H1 (cell line): ENCODE results near the gene OBI1. TPM values are rescaled to one million over a fixed set of nuclear protein-coding genes. Genes with fewer than 3 reads are reported as not detected.

ENCODE experiments used
- CTCF ChIA-PET: fragments of 300-600 bp; sonication (Branson Sonifier 250); formaldehyde crosslinking; loops from one replicate; lab custom pipeline; 2021; ENCODE audit not compliant: partially characterized antibody; lab: Charles Lee
- POLR2A ChIA-PET: fragments of 300-600 bp; sonication (Branson Sonifier 250); formaldehyde crosslinking; loops from one replicate; lab custom pipeline; 2021; ENCODE audit warnings: inconsistent platforms; ENCODE audit not compliant: partially characterized antibody; lab: Charles Lee
- DNase-seq, 2 experiments: peaks; one replicate each; pipeline versions ENCODE4 v3.0.0 to v3.0.0-alpha.2; 2010 to 2022; ENCODE audit warnings: low spot score in 2 of 2, low read depth in 1 of 2, mixed read lengths in 1 of 2
- FAIRE-seq: peaks from 2 replicates; lab custom pipeline; 2011; peaks lifted over from hg19 to GRCh38; lab: Jason Lieb, UNC
- H2AFZ ChIP-seq: 2 replicates; pipeline ENCODE4 v1.8.1; 2012; ENCODE audit warnings: low read length, inconsistent platforms
- H2AK5ac ChIP-seq: 2 replicates; pipeline ENCODE4 v1.6.1; 2013; ENCODE audit warnings: low read depth, low read length
- H2BK120ac ChIP-seq: replicated peaks from 2 replicates; pipeline ENCODE3; 2013; ENCODE audit warnings: low read depth, low read length, inconsistent platforms
- H2BK12ac ChIP-seq: 2 replicates; pipeline ENCODE4 v1.6.1; 2013; ENCODE audit warnings: low read depth, low read length
- H2BK15ac ChIP-seq: 2 replicates; pipeline ENCODE4 v1.6.1; 2013; ENCODE audit warnings: low read length
- H2BK20ac ChIP-seq: 2 replicates; pipeline ENCODE4 v1.6.1; 2013; ENCODE audit warnings: low read length
- H2BK5ac ChIP-seq: 2 replicates; pipeline ENCODE4 v1.6.1; 2013; ENCODE audit warnings: low read depth, low read length
- H3K14ac ChIP-seq: 2 replicates; pipeline ENCODE4 v1.6.1; 2013; ENCODE audit warnings: inconsistent platforms; ENCODE audit not compliant: insufficient read length
- H3K18ac ChIP-seq: 2 replicates; pipeline ENCODE4 v1.6.1; 2013; ENCODE audit warnings: low read length; ENCODE audit errors: extremely low read depth
- H3K23ac ChIP-seq: 2 replicates; pipeline ENCODE4 v1.6.1; 2013; ENCODE audit warnings: inconsistent platforms; ENCODE audit not compliant: insufficient read length
- H3K23me2 ChIP-seq: 2 replicates; pipeline ENCODE4 v1.6.1; 2013; ENCODE audit warnings: low read depth, low read length
- H3K27ac ChIP-seq: 2 replicates; pipeline ENCODE4 v1.6.1; 2011; ENCODE audit warnings: low read depth, low read length, inconsistent platforms
- H3K27me3 ChIP-seq, 4 experiments: replicated peaks in 1 of 4; 1 replicate in 1 of 4; 2 replicates in 3 of 4; pipeline versions ENCODE4 v1.6.1 to v1.8.1; 2011 to 2013; ENCODE audit warnings: low read length in 3 of 4, mild to moderate bottlenecking in 3 of 4, inconsistent platforms in 2 of 4, mixed read lengths in 2 of 4, moderate library complexity in 1 of 4; ENCODE audit not compliant: control insufficient read depth in 3 of 4, insufficient read depth in 3 of 4; ENCODE audit errors: extremely low read depth in 1 of 4
- H3K36me3 ChIP-seq, 4 experiments: 2 replicates each; pipeline versions ENCODE4 v1.6.1 to v1.8.1; 2011 to 2013; ENCODE audit warnings: mild to moderate bottlenecking in 4 of 4, low read length in 3 of 4, moderate library complexity in 2 of 4, control low read depth in 1 of 4, inconsistent platforms in 1 of 4; ENCODE audit not compliant: insufficient read depth in 4 of 4, control insufficient read depth in 2 of 4
- H3K4ac ChIP-seq: replicated peaks from 2 replicates; pipeline ENCODE3; 2013; ENCODE audit warnings: low read length, low read depth, mixed read lengths, inconsistent platforms; ENCODE audit not compliant: insufficient read length
- H3K4me1 ChIP-seq, 4 experiments: replicated peaks in 1 of 4; 1 replicate in 1 of 4; 2 replicates in 3 of 4; pipeline versions ENCODE4 v1.6.1 to v1.8.1; 2011 to 2013; ENCODE audit warnings: low read length in 3 of 4, inconsistent platforms in 2 of 4, mixed read lengths in 1 of 4; ENCODE audit not compliant: insufficient read depth in 4 of 4, control insufficient read depth in 3 of 4
- H3K4me2 ChIP-seq, 2 experiments: 2 replicates each; pipeline versions ENCODE4 v1.6.1 to v1.8.1; 2011 to 2013; ENCODE audit warnings: low read depth in 2 of 2, low read length in 2 of 2, control low read depth in 1 of 2, inconsistent platforms in 1 of 2, mild to moderate bottlenecking in 1 of 2; ENCODE audit not compliant: insufficient read depth in 1 of 2
- H3K4me3 ChIP-seq, 4 experiments: fragments of 200-600, 300-600 bp in 1 of 4; sonication (generic), shearing (Covaris generic), sonication (Bioruptor Twin) in 1 of 4; 2 replicates each; pipeline versions ENCODE4 v1.5.1 to v1.8.1; 2011 to 2016; ENCODE audit warnings: low read length in 4 of 4, low read depth in 3 of 4, control low read depth in 2 of 4, inconsistent platforms in 2 of 4, mild to moderate bottlenecking in 2 of 4, mixed read lengths in 1 of 4, moderate library complexity in 1 of 4; ENCODE audit not compliant: insufficient read depth in 2 of 4; ENCODE audit errors: extremely low read depth in 1 of 4
- H3K56ac ChIP-seq: replicated peaks from 2 replicates; pipeline ENCODE3; 2013; ENCODE audit warnings: low read depth, mild to moderate bottlenecking, mixed read lengths, low read length, inconsistent platforms; ENCODE audit not compliant: insufficient read length
- H3K79me1 ChIP-seq: 2 replicates; pipeline ENCODE4 v1.6.1; 2013; ENCODE audit warnings: low read depth, low read length, control low read depth
- H3K79me2 ChIP-seq, 2 experiments: 2 replicates each; pipeline versions ENCODE4 v1.6.1 to v1.8.1; 2012 to 2013; ENCODE audit warnings: low read length in 2 of 2, mild to moderate bottlenecking in 2 of 2, inconsistent platforms in 1 of 2; ENCODE audit not compliant: insufficient read depth in 2 of 2, control insufficient read depth in 1 of 2
- H3K9ac ChIP-seq, 4 experiments: replicated peaks in 1 of 4; 1 replicate in 1 of 4; 2 replicates in 3 of 4; pipeline versions ENCODE4 v1.6.1 to v1.8.1; 2011 to 2013; ENCODE audit warnings: low read depth in 3 of 4, low read length in 3 of 4, control low read depth in 2 of 4, mild to moderate bottlenecking in 2 of 4, moderate library complexity in 2 of 4, inconsistent platforms in 1 of 4; ENCODE audit errors: extremely low read depth in 1 of 4
- H3K9me3 ChIP-seq, 2 experiments: 2 replicates each; pipeline versions ENCODE4 v1.6.1 to v1.8.1; 2012 to 2013; ENCODE audit warnings: mild to moderate bottlenecking in 2 of 2, moderate library complexity in 2 of 2, control low read depth in 1 of 2, inconsistent platforms in 1 of 2, low read depth in 1 of 2, low read length in 1 of 2, mixed read lengths in 1 of 2; ENCODE audit not compliant: insufficient read depth in 2 of 2
- H4K20me1 ChIP-seq, 2 experiments: replicated peaks in 1 of 2; 2 replicates each; pipeline versions ENCODE3 to v1.8.1; 2011 to 2013; ENCODE audit warnings: inconsistent platforms in 2 of 2, low read length in 2 of 2, mild to moderate bottlenecking in 1 of 2; ENCODE audit not compliant: insufficient read depth in 2 of 2, control insufficient read depth in 1 of 2
- H4K5ac ChIP-seq: 2 replicates; pipeline ENCODE4 v1.6.1; 2013; ENCODE audit warnings: low read length, low read depth, mixed read lengths, inconsistent platforms; ENCODE audit not compliant: insufficient read length
- H4K8ac ChIP-seq: 2 replicates; pipeline ENCODE4 v1.8.0; 2013; ENCODE audit warnings: mild to moderate bottlenecking, moderate library complexity, low read length, inconsistent platforms; ENCODE audit not compliant: insufficient read depth; ENCODE audit errors: extremely low read depth
- H4K91ac ChIP-seq: replicated peaks from 2 replicates; pipeline ENCODE3; 2013; ENCODE audit warnings: low read length, mixed read lengths, inconsistent platforms; ENCODE audit not compliant: insufficient read length
- BRCA1 ChIP-seq: IDR thresholded peaks from 2 replicates; pipeline ENCODE4 v1.6.1; 2012; ENCODE audit warnings: low read depth, low read length, improper control_type of control experiment
- JUND ChIP-seq: IDR thresholded peaks from 2 replicates; pipeline ENCODE4 v1.6.1; 2011; ENCODE audit warnings: mild to moderate bottlenecking, improper control_type of control experiment, low read length
- MAFK ChIP-seq: IDR thresholded peaks from 2 replicates; pipeline ENCODE4 v1.6.1; 2012; ENCODE audit warnings: low read depth, mild to moderate bottlenecking, improper control_type of control experiment, low read length
- NRF1 ChIP-seq: IDR thresholded peaks from 2 replicates; pipeline ENCODE4 v1.6.1; 2011; ENCODE audit warnings: mild to moderate bottlenecking, low read depth, low read length, improper control_type of control experiment
- RFX5 ChIP-seq: IDR thresholded peaks from 2 replicates; pipeline ENCODE4 v1.6.1; 2011; ENCODE audit warnings: low read depth, low read length, improper control_type of control experiment, borderline replicate concordance
- WGBS, 2 experiments: shearing (Covaris generic) in 1 of 2; methylation state at CpG; one replicate each; pipeline versions ENCODE4 v1.1.6 to v1.1.7; 2013 to 2015; ENCODE audit warnings: low lambda C conversion rate in 2 of 2, mixed read lengths in 2 of 2, inconsistent platforms in 1 of 2, low coverage in 1 of 2, missing lambda C conversion rate in 1 of 2; ENCODE audit not compliant: insufficient replicate concordance in 2 of 2, insufficient coverage in 1 of 2, insufficient read length in 1 of 2; ENCODE audit errors: extremely low coverage in 1 of 2, missing lambda C conversion rate in 1 of 2; 5-methylcytosine and 5-hydroxymethylcytosine counted together
- polyA plus RNA-seq, 7 experiments: library from polyadenylated mRNA; depleted of rRNA in 3 of 7; stranded (reverse) in 5 of 7; unstranded in 2 of 7; fragments of >200 nt in 5 of 7; fragments of 200-250 nt in 2 of 7; gene quantifications; 1 replicate in 5 of 7; 2 replicates in 1 of 7; 4 replicates in 1 of 7; pipeline versions ENCODE4 v1.2.1 to v1.2.3, GENCODE V29; 2011 to 2013; ENCODE audit warnings: missing spikeins in 2 of 7, mixed read lengths in 2 of 7
- total RNA-seq: library from RNA; stranded (reverse); fragmentation: NEBNext Ultra II Directional; extraction: Animal tissue kit (Norgen Biotek cat#: 25700); gene quantifications from 2 replicates; pipeline ENCODE4 v1.2.1, GENCODE V29; 2021

Gene OBI1
- total and polyA plus RNA-seq, 2 of the 8 experiments (the other 6 are each of a cell fraction or from before 2014, with no cell fraction given), result 7.1 to 14.3 TPM

DNA sequence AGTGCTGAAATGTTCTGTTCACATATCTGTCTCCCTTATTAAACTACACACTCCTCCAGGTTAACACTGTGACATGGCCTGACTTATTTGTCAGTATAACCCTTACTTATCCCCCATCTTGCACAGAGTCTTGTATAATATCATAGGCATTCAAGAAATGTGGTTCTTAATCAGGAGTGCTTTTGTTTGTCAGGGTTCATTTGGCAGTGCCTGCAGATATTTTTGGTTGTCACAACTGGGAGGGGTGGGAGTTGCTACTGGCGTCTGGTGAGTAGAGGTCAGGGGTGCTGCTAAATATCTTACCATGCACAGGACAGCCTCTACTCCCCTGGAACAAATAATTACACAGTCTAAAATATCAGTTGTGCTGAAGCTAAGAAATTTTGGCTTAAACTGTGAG lies 20.4 kb upstream of the OBI1 start:
- Histone ChIP-seq H3K79me1 (no peaks in the 10 kb centered on the region), H3K9me3 (no peaks in the 10 kb centered on the region), H3K23ac (no peak overlapping the region), H3K4me2 (no peak overlapping the region), H4K5ac (no peak overlapping the region), H2BK15ac (no peak overlapping the region), H3K4ac (no peak overlapping the region), H3K4me3 (no peak overlapping the region), H2BK120ac (no peak overlapping the region), H3K79me2 (no peaks in the 10 kb centered on the region), H2AK5ac (no peak overlapping the region), H3K23me2 (no peaks in the 10 kb centered on the region), H3K27me3 (no peaks in the 10 kb centered on the region), H2AFZ (no peak overlapping the region), H2BK20ac (no peak overlapping the region), H4K8ac (no peak overlapping the region), H3K56ac (no peak overlapping the region), H3K27ac (no peak overlapping the region), H3K36me3 (no peaks in the 10 kb centered on the region), H3K4me1 (peaks cover 0 to 4% (median 0%) of the 10 kb centered on the region in 4 experiments; a peak in 2 of 7 replicates), H3K18ac (no peak overlapping the region), H3K9ac (no peak overlapping the region), H2BK5ac (no peak overlapping the region), H3K14ac (no peak overlapping the region), H4K91ac (no peak overlapping the region), H4K20me1 (no peaks in the 10 kb centered on the region), H2BK12ac (no peak overlapping the region)
- ChIA-PET POLR2A (no interaction called here), CTCF (no interaction called here)
- DNase-seq (no peak), FAIRE-seq (no peak)
- WGBS, 2 experiments, result 33% methylated on average over 1 of the region's 1 CpG; no CpG with 5 or more reads in 1 of the 2 experiments
- TF ChIP-seq NRF1 (no peak), MAFK (no peak), BRCA1 (no peak), RFX5 (no peak), JUND (no peak)
